Measurements from ENCODE around the gene CSF3.
A peak's percentile ranks its signal among the peaks of the same experiment; 100 is the strongest.

Gene CSF3

GRCh38 chr17:40026816-40027613, 11.8 kb downstream of the CSF3 start:
- H3K4me1 ChIP-seq (ENCODE audit: control insufficient read depth, insufficient read depth, low read length) = peaks cover 50% of the 10 kb centered on the region
- peaks cover 56% of the 10 kb centered on the region for H3K36me3 ChIP-seq (ENCODE audit: insufficient read depth, low read length)
- no peaks in the 10 kb centered on the region for H3K27me3 ChIP-seq (ENCODE audit: control insufficient read depth, insufficient read depth, low read length)
- H3K9ac ChIP-seq (ENCODE audit: low read depth, low read length) = no peak overlapping the region
- H3K9me3 ChIP-seq (replicated peaks; ENCODE audit: low read length) = no peaks in the 10 kb centered on the region
- H3K4me2 ChIP-seq (ENCODE audit: low read length) = peak overlapping the region; percentile 31
- H3K4me3 ChIP-seq (ENCODE audit: low read length) = no peak overlapping the region

GRCh38 chr17:40027614-40028012, 12.4 kb downstream of the CSF3 start:
- Histone ChIP-seq H3K4me2 (ENCODE audit: low read length) (no peak overlapping the region), H3K36me3 (ENCODE audit: insufficient read depth, low read length) (peaks cover 62% of the 10 kb centered on the region), H3K27me3 (ENCODE audit: control insufficient read depth, insufficient read depth, low read length) (no peaks in the 10 kb centered on the region), H3K4me1 (ENCODE audit: control insufficient read depth, insufficient read depth, low read length) (peaks cover 44% of the 10 kb centered on the region), H3K9ac (ENCODE audit: low read depth, low read length) (no peak overlapping the region), H3K9me3 (replicated peaks; ENCODE audit: low read length) (no peaks in the 10 kb centered on the region), H3K4me3 (ENCODE audit: low read length) (no peak overlapping the region)

GRCh38 chr17:40028595-40028994, 13.4 kb downstream of the CSF3 start:
- H3K36me3 ChIP-seq (ENCODE audit: insufficient read depth, low read length) = peaks cover 71% of the 10 kb centered on the region
- H3K4me2 ChIP-seq (ENCODE audit: low read length) = no peak overlapping the region

GRCh38 chr17:40031706-40032105, 16.5 kb downstream of the CSF3 start:
- Histone ChIP-seq H3K4me2 (ENCODE audit: low read length) (no peak overlapping the region), H3K4me1 (ENCODE audit: control insufficient read depth, insufficient read depth, low read length) (peaks cover 6% of the 10 kb centered on the region), H3K36me3 (ENCODE audit: insufficient read depth, low read length) (peaks cover 53% of the 10 kb centered on the region), H3K4me3 (ENCODE audit: low read length) (no peak overlapping the region), H3K9me3 (replicated peaks; ENCODE audit: low read length) (no peaks in the 10 kb centered on the region), H3K9ac (ENCODE audit: low read depth, low read length) (no peak overlapping the region), H3K27me3 (ENCODE audit: control insufficient read depth, insufficient read depth, low read length) (no peaks in the 10 kb centered on the region)

More at GRCh38 chr17:40028595-40028994, 13.4 kb downstream of the CSF3 start:
- no peak overlapping the region for H3K9ac ChIP-seq (ENCODE audit: low read depth, low read length)
- no peaks in the 10 kb centered on the region for H3K9me3 ChIP-seq (replicated peaks; ENCODE audit: low read length)
- H3K27me3 ChIP-seq (ENCODE audit: control insufficient read depth, insufficient read depth, low read length) = no peaks in the 10 kb centered on the region
- H3K4me1 ChIP-seq (ENCODE audit: control insufficient read depth, insufficient read depth, low read length) = peaks cover 34% of the 10 kb centered on the region
- H3K4me3 ChIP-seq (ENCODE audit: low read length) = no peak overlapping the region

GRCh38 chr17:40032322-40033320, 17.4 kb downstream of the CSF3 start:
- Histone ChIP-seq H3K9me3 (replicated peaks; ENCODE audit: low read length) (no peaks in the 10 kb centered on the region), H3K36me3 (ENCODE audit: insufficient read depth, low read length) (peaks cover 49% of the 10 kb centered on the region), H3K4me1 (ENCODE audit: control insufficient read depth, insufficient read depth, low read length) (no peaks in the 10 kb centered on the region), H3K27me3 (ENCODE audit: control insufficient read depth, insufficient read depth, low read length) (no peaks in the 10 kb centered on the region), H3K9ac (ENCODE audit: low read depth, low read length) (no peak overlapping the region), H3K4me2 (ENCODE audit: low read length) (no peak overlapping the region), H3K4me3 (ENCODE audit: low read length) (no peak overlapping the region)

- Histone ChIP-seq H3K4me1 (ENCODE audit: control insufficient read depth, insufficient read depth, low read length) (no peaks in the 10 kb centered on the region), H3K4me3 (ENCODE audit: low read length) (no peak overlapping the region), H3K9ac (ENCODE audit: low read depth, low read length) (no peak overlapping the region), H3K27me3 (ENCODE audit: control insufficient read depth, insufficient read depth, low read length) (no peaks in the 10 kb centered on the region), H3K4me2 (ENCODE audit: low read length) (no peak overlapping the region), H3K36me3 (ENCODE audit: insufficient read depth, low read length) (peaks cover 44% of the 10 kb centered on the region), H3K9me3 (replicated peaks; ENCODE audit: low read length) (no peaks in the 10 kb centered on the region)
These were observed 18.1 kb downstream of the CSF3 start for GRCh38 chr17:40033339-40033738.

- Histone ChIP-seq H3K36me3 (ENCODE audit: insufficient read depth, low read length) (peaks cover 32% of the 10 kb centered on the region), H3K4me3 (ENCODE audit: low read length) (no peak overlapping the region), H3K27me3 (ENCODE audit: control insufficient read depth, insufficient read depth, low read length) (no peaks in the 10 kb centered on the region), H3K9me3 (replicated peaks; ENCODE audit: low read length) (no peaks in the 10 kb centered on the region), H3K9ac (ENCODE audit: low read depth, low read length) (no peak overlapping the region), H3K4me1 (ENCODE audit: control insufficient read depth, insufficient read depth, low read length) (peaks cover 10% of the 10 kb centered on the region), H3K4me2 (ENCODE audit: low read length) (no peak overlapping the region)
These were observed 19.4 kb downstream of the CSF3 start for GRCh38 chr17:40034426-40035161.

GRCh38 chr17:40035162-40035559, 19.9 kb downstream of the CSF3 start:
- H3K36me3 ChIP-seq (ENCODE audit: insufficient read depth, low read length) = peaks cover 29% of the 10 kb centered on the region
- H3K9me3 ChIP-seq (replicated peaks; ENCODE audit: low read length) = no peaks in the 10 kb centered on the region
- H3K9ac ChIP-seq (ENCODE audit: low read depth, low read length) = no peak overlapping the region
- H3K4me2 ChIP-seq (ENCODE audit: low read length) = no peak overlapping the region
- no peak overlapping the region for H3K4me3 ChIP-seq (ENCODE audit: low read length)
- no peaks in the 10 kb centered on the region for H3K27me3 ChIP-seq (ENCODE audit: control insufficient read depth, insufficient read depth, low read length)
- H3K4me1 ChIP-seq (ENCODE audit: control insufficient read depth, insufficient read depth, low read length) = peaks cover 10% of the 10 kb centered on the region

GRCh38 chr17:40038882-40039513, 23.8 kb downstream of the CSF3 start:
- Histone ChIP-seq H3K4me1 (ENCODE audit: control insufficient read depth, insufficient read depth, low read length) (peaks cover 10% of the 10 kb centered on the region), H3K4me2 (ENCODE audit: low read length) (peak overlapping the region; percentile 59), H3K4me3 (ENCODE audit: low read length) (no peak overlapping the region), H3K9ac (ENCODE audit: low read depth, low read length) (peak overlapping the region; percentile 41), H3K27me3 (ENCODE audit: control insufficient read depth, insufficient read depth, low read length) (no peaks in the 10 kb centered on the region), H3K36me3 (ENCODE audit: insufficient read depth, low read length) (no peaks in the 10 kb centered on the region), H3K9me3 (replicated peaks; ENCODE audit: low read length) (no peaks in the 10 kb centered on the region)

GRCh38 chr17:40041196-40041595, 26.0 kb downstream of the CSF3 start:
- Histone ChIP-seq H3K4me2 (ENCODE audit: low read length) (no peak overlapping the region), H3K9me3 (replicated peaks; ENCODE audit: low read length) (no peaks in the 10 kb centered on the region), H3K36me3 (ENCODE audit: insufficient read depth, low read length) (no peaks in the 10 kb centered on the region), H3K4me1 (ENCODE audit: control insufficient read depth, insufficient read depth, low read length) (peaks cover 10% of the 10 kb centered on the region), H3K9ac (ENCODE audit: low read depth, low read length) (no peak overlapping the region), H3K4me3 (ENCODE audit: low read length) (no peak overlapping the region), H3K27me3 (ENCODE audit: control insufficient read depth, insufficient read depth, low read length) (no peaks in the 10 kb centered on the region)

All from skeletal muscle satellite cell (primary cell).